DMS153 treated with DMSO at 0.1 percent for 48 hours (cell line): ENCODE results near the gene UBASH3A.
"Not testable (repeated sequence)": the region's sequence is repeated elsewhere in the genome, so short reads cannot be mapped to it uniquely, and the experiment has no call there.

Experiments
- DNase-seq: peaks from one replicate; lab custom pipeline; 2025; ENCODE audit not compliant: unreplicated experiment; lab: John Stamatoyannopoulos, UW

The UBASH3A gene

DNA sequence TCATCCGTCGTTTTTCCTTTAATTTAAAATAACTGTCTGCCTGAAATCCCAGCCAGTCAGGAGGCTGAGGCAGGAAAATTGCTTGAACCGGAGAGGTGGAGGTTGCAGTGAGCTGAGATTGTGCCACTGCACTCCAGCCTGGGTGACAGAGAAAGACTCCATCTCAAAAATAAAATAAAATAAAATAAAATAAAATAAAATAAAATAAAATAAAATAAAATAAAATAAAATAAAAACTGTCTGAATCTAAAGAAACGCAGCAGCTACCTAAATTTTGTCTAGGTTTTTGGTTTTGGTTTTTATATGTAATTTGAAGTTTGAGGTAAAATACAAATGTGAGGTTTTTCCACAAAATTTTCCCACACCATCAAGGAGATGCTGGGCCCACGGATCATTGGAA lies 5.0 kb downstream of the UBASH3A start:
- not testable (repeated sequence) for DNase-seq

DNA sequence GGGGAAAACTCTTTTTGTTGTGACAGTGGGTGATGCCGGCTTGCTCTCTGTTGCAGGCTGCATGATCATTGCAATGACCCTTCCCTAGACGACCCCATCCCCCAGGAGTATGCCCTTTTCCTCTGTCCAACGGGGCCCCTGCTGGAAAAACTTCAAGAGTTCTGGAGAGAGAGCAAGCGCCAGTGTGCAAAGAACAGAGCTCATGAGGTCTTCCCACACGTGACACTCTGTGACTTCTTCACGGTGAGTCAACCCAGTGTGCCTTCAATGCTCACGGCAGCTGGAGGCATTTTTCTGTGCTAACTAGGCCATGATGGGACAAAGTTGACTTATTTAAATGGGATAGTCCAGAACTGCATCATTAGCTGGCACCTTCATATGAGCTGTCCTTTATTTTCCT lies 5.7 kb downstream of the UBASH3A start:
- DNase-seq = no peak

- no peak for DNase-seq
Measured at GRCh38 chr21:42411197-42411869, 7.6 kb downstream of the UBASH3A start.

DNA sequence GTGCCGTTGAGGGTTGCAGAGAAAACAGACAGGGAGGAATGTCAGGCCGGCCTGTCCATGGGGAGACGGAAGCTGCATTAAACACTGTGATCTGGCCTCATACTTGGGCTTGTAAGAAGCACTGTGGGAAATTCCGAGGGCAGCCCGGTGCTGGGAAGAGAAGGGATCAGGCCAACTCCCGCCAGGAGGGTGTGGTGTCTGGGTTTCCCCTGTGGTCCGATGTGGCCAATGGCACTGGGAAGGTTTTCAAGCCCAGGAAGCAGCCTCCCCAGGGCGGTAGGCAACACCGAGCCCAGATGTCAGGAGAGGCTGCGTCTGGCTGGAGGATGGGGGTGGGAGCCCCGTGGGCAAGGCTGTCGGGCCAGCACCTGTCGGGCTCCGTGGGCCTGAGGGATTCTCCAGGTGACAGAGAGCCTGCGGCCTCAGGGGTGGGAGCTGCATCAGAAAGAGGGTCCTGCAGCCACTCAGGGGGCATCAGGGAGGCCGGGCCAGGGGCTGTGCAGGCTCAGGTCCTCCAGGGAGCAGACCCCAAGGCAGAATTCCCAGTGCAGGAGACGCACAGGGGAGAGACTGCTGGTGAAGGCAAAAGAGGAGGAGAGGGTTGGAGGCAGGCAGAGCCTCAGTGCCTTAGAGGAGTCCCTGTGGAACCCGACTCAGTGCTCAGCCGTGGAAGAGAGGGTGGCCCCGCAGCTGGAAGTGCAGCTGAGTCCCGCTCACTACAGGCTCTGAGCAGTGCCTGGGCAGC lies 8.4 kb downstream of the UBASH3A start:
- DNase-seq = no peak

- DNase-seq = no peak
Measured at GRCh38 chr21:42412636-42412933, 8.9 kb downstream of the UBASH3A start.

GRCh38 chr21:42413093-42413492 lies 9.4 kb downstream of the UBASH3A start:
- DNase-seq = no peak

- DNase-seq = no peak
Measured at GRCh38 chr21:42413500-42413899, 9.8 kb downstream of the UBASH3A start.

DNA sequence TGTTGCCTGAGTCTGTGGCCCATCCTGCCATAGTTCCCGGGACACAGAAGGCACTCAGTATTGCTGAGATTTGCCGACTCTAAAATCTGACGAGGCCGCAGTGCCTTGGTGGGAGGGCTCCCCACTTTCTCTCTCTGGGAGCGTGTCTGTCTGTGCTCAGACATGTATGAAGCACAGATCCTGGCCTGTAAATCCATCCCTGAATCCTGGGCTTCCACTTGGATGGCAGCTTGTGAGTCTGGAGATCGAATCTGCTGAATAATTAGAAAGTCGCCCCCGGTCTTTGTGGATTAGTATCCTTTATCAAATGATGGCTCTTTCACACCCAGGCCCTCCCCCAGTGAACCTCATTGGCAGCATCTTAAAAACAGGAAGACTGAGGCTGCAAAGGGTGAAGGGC lies 10.4 kb downstream of the UBASH3A start:
- DNase-seq = no peak

DNA sequence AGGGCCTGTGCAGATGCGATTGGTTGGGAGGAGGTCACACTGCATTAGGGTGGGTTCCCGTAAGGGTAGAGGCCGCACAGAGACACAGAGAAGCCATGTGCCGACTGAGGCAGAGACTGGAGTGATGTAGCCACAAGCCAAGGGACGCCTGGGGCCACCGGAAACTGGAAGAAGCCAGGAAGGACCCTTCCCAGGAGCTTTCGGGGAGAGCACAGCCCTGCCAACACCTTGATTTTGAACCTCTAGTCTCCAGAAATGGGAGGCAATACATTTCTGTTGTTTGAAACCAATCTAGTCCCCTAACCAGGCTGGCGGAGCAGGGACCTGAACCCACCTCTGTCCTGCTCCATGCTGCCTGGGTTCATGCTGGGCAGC lies 10.8 kb downstream of the UBASH3A start:
- no peak for DNase-seq

DNA sequence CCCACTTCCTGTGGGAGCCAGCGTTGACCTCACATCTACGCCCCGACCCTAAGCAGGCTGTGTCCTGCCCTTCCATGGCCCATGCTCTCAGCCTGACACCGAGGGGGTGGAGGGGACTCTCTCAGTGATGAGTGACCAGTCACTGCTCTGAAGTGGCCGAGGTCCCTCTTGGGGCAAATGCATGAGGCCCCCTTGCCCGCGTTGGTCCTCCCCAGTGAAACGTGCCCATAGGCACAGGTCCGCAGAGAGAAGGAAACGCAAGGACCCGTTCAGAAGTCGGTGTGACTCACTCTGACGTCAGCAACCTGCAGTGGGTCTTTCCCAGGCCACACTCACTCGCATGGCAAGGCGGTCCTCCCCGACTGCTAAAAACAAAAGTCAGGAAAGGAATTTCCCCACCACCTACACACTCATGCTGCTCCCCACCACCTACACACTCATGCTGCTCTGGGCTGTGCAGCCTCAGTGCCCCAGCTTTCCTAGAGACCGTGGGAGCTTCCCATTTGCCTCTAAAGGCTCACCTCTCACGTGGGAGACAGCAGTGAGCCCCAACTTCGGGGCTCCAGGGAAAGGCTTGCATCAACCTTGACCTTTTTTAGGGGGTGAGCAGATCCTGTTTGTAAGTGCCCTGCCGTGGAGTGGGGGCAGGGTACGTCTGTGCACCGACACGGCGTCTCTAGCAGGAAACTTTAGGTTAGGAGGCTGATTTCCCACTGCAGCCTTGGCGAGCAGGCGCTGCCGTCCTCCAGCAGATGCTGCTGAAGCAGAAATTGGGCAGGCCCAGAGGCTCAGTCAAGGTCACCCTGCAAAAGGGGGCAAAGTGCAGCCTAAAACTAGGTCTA lies 11.4 kb downstream of the UBASH3A start:
- no peak for DNase-seq

- DNase-seq = no peak
Measured at GRCh38 chr21:42417533-42417932, 13.8 kb downstream of the UBASH3A start.

DNA sequence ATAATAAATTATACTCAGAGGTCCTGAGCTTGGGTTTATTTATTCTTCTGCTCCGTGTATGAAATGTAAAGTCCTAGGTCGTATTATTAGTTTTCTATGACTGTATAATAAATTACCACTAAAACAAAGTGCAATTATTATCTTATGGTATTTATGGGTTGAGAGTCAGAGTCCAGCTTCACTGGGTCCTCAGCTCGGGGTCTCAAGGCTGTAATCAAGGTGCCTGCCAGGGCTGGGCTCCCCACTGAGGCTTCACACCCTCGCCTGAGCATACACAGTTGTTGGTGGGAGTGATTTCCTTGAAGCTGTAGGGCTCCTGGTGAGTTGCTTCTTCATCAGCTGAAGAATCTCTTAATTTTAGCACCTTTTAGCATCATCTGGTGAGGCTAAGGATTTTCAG lies 15.2 kb downstream of the UBASH3A start:
- DNase-seq = no peak

DNA sequence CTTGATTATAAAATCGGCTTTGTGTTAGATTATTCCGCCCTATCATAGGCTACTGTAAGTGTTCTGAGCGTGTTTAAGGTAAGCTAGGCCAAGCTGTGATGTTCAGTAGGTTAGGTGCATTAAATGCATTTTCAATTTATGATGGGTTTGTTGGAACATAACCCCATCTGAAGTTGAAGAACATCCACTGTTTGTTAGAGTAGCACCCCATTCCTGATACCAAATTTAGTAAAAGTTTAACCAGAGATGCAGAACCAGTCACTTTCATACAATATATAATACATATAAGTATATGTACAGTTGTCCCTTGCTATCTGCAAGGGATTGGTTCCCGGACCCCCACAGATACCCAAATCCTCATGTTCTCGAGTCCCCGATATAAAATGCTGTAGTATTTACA lies 16.1 kb downstream of the UBASH3A start:
- no peak for DNase-seq

GRCh38 chr21:42421018-42421793 lies 17.5 kb downstream of the UBASH3A start:
- DNase-seq = no peak

GRCh38 chr21:42423197-42423675 lies 19.5 kb downstream of the UBASH3A start:
- DNase-seq = no peak

GRCh38 chr21:42423685-42424084 lies 20.0 kb downstream of the UBASH3A start:
- no peak for DNase-seq

DNA sequence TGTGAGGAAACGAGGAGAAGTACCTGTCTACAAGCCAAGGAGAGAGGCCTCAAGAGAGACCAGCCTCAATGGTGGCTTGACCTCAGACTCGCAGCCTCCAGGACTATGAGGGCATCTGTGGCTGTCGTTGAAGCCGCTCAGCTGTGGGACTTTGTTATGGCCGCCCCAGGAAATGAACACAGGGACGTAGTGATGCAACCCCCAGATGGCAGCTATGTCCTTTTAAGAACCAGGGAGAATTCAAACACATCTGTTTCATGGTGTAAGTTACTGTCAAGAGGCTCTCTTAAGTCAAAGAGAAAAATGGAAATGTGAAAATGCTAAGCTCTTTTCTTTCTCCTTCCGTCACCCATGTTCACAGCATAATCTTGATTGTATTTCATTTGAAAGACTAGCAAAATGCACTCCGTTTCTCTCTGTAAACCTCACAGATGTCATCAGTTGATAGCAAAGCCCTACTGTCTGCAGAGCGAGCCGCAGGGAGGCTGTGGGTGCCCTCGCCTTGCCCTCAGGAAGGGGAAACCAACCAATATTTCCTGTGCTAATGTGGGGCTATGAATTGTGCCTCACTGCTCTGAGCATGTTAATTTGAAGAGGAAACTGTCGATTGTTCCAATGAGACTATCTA lies 21.3 kb downstream of the UBASH3A start:
- no peak for DNase-seq

DNA sequence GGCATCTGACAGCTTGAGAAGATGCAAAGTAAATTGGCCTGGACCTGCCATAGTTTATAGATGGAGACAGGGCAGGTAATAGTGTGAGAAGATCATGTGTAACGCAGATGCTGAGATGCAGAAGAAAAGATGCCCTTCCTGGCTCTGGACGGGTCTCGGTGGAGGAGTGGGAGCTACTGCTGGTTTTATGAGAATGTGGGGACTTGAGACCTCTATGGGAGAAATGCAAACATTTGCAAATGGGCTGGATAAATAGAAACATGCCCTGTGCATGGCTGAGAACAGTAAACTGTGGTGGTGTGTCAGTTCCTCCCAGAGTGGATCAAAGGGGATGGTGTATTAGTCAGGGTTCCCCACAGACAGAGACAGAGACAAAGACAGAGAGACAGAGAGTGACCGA lies 21.9 kb downstream of the UBASH3A start:
- DNase-seq = no peak

- no peak for DNase-seq
Measured at GRCh38 chr21:42426424-42426823, 22.7 kb downstream of the UBASH3A start.

DNA sequence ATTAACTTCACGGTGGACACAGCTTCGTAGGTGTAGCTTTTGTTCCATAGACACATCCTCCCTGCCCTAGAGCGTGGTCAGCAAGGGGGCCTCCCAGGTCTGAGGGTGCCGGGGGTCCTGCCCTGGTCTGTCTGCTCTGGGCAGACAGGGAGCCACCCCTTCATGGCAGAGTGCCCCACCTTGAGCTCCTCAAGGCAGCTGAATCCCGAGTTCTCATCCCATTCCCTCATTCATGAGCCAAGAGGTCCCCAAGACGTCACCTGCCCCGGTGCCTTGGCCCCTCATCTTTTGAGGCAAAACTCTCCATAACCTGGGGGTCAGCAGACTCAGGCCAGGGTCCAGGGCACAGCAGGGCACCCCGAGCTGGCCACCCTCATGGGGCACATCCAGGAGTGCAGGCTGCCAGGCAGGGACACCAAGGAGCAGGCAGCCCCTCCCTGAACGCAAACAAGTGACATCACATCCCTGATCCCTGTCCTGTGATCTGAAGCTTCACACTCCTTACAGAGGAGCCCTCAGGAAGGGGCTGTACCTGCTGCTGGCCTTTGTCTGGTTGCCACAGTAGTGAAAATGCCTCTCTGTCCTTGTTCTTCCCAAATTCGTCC lies 23.3 kb downstream of the UBASH3A start:
- DNase-seq = no peak
